OCI-LY3 (cell line): ENCODE results near the gene FPGS.

Experiments
- H2AFZ ChIP-seq: fragments of 200-600, 300-600 bp; shearing (Covaris generic); 2 replicates; pipeline ENCODE4 v1.6.0; 2014; ENCODE audit warnings: antibody characterized with exemption, low read depth, low read length
- H3K27ac ChIP-seq: fragments of 200-600, 300-600 bp; sonication (generic); 2 replicates; pipeline ENCODE4 v1.5.1; 2014; ENCODE audit warnings: mild to moderate bottlenecking, low read length, moderate library complexity, mixed read lengths
- H3K27me3 ChIP-seq: fragments of 200-600, 300-600 bp; sonication (generic); 2 replicates; pipeline ENCODE4 v1.6.1; 2014; ENCODE audit warnings: low read depth, low read length, mixed read lengths
- H3K36me3 ChIP-seq: fragments of 200-600, 300-600 bp; sonication (generic); replicated peaks from 2 replicates; pipeline ENCODE3; 2014; ENCODE audit warnings: low read depth, low read length, mixed read lengths
- H3K4me1 ChIP-seq: fragments of 300-600, 200-600 bp; sonication (generic); 2 replicates; pipeline ENCODE4 v1.6.1; 2014; ENCODE audit warnings: low read length, mixed read lengths
- H3K4me2 ChIP-seq: fragments of 200-600, 300-600 bp; sonication (generic); 2 replicates; pipeline ENCODE4 v1.6.1; 2014; ENCODE audit warnings: low read length, mixed read lengths
- H3K4me3 ChIP-seq: fragments of 300-600, 200-600 bp; sonication (generic); 2 replicates; pipeline ENCODE4 v1.5.1; 2014; ENCODE audit warnings: antibody characterized with exemption, mild to moderate bottlenecking, low read length, moderate library complexity
- H3K79me2 ChIP-seq: fragments of 300-600, 200-600 bp; shearing (Covaris generic); 2 replicates; pipeline ENCODE4 v1.6.1; 2014; ENCODE audit warnings: mild to moderate bottlenecking, low read length, mixed read lengths
- H3K9ac ChIP-seq: fragments of 300-600, 200-600 bp; shearing (Covaris generic); 2 replicates; pipeline ENCODE4 v1.6.0; 2014; ENCODE audit warnings: mild to moderate bottlenecking, low read length, moderate library complexity
- H3K9me3 ChIP-seq: fragments of 200-600, 300-600 bp; shearing (Covaris generic); 2 replicates; pipeline ENCODE4 v1.6.1; 2014; ENCODE audit warnings: low read length, mixed read lengths; ENCODE audit not compliant: insufficient read depth
- H4K20me1 ChIP-seq: fragments of 200-600, 300-600 bp; sonication (generic); 2 replicates; pipeline ENCODE4 v1.6.1; 2016; ENCODE audit warnings: low read length, mixed read lengths; ENCODE audit not compliant: insufficient read depth
- EZH2phosphoT487 ChIP-seq: fragments of 200-600 bp; shearing (Covaris generic); IDR thresholded peaks from 2 replicates; pipeline ENCODE4 v1.6.1; 2018; ENCODE audit warnings: antibody characterized with exemption, mixed run types, low read depth
- TF ChIP-seq, protein P1 (sequence below): fragments of 200-600, 300-600 bp; sonication (generic); IDR thresholded peaks from 2 replicates; pipeline ENCODE4 v1.5.1; 2014; ENCODE audit warnings: antibody characterized with exemption, low read length, low read depth

Gene FPGS

DNA sequence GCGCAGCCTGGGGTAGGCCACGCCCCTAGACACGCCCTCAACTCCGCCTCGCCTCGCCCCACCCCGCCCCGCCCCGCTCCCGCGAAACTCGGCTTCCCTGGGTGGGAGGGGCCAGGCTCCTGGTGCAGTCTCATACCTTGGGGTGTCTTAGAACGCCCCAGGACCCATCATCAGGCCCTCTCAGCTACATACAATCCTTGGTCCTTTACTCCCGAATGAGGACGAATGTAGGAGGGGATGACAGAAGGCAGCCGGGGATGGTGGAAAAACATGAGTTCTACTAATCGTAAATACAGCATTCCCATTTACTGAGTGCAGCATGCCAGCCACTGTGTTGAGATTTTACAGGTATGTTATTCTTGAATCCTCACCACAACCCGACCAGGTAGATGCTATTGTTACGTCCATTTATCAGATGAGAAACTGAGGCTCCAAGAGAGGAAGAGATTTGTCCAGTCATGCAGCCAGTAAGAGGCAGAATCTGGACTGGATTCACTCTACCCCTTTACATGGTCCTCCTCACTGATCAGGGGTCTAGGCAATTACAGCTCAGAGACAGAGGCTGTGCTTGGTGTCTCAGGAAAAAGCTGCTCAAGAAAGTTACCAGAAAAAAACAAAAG lies 31.0 kb upstream of the FPGS start:
- Histone ChIP-seq H2AFZ (no peak overlapping the region), H3K9me3 (no peaks in the 10 kb centered on the region), H4K20me1 (peaks cover 76% of the 10 kb centered on the region), H3K36me3 (peaks cover 62% of the 10 kb centered on the region), H3K27me3 (no peaks in the 10 kb centered on the region), H3K79me2 (peaks cover 40% of the 10 kb centered on the region), H3K9ac (no peak overlapping the region), H3K4me1 (peaks cover 23% of the 10 kb centered on the region), H3K27ac (peak overlapping the region; percentile 16; the same call in 1 of the 2 replicates), H3K4me2 (peak overlapping the region; percentile 90), H3K4me3 (peak overlapping the region; percentile 77)
- TF ChIP-seq, protein P1, sequence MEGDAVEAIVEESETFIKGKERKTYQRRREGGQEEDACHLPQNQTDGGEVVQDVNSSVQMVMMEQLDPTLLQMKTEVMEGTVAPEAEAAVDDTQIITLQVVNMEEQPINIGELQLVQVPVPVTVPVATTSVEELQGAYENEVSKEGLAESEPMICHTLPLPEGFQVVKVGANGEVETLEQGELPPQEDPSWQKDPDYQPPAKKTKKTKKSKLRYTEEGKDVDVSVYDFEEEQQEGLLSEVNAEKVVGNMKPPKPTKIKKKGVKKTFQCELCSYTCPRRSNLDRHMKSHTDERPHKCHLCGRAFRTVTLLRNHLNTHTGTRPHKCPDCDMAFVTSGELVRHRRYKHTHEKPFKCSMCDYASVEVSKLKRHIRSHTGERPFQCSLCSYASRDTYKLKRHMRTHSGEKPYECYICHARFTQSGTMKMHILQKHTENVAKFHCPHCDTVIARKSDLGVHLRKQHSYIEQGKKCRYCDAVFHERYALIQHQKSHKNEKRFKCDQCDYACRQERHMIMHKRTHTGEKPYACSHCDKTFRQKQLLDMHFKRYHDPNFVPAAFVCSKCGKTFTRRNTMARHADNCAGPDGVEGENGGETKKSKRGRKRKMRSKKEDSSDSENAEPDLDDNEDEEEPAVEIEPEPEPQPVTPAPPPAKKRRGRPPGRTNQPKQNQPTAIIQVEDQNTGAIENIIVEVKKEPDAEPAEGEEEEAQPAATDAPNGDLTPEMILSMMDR = no peak
- TF ChIP-seq EZH2phosphoT487 = no peak

DNA sequence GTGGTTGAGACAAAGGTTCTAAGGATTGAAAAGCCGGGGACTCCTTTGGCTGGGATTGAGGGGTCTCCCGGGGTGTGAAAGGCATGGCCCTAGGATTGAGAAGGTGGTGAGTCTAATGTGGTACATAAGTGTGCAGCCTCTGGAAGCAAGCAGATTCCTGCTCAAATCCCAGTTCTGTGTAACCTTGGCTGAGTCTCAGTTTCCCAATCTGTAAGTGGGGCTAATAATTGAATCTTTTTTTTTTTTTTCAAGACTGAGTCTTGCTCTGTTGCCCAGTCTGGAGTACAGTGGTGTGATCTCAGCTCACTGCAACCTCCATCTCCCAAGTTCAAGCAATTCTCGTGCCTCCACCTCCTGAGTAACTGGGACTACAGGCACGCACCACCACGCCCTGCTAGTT lies 30.1 kb upstream of the FPGS start:
- H3K9me3 ChIP-seq = no peaks in the 10 kb centered on the region
- H3K4me2 ChIP-seq = no peak overlapping the region
- no peaks in the 10 kb centered on the region for H3K27me3 ChIP-seq
- TF ChIP-seq, protein P1 = no peak
- no peak for TF ChIP-seq EZH2phosphoT487
- peaks cover 50% of the 10 kb centered on the region for H3K79me2 ChIP-seq
- H2AFZ ChIP-seq = no peak overlapping the region
- peaks cover 68% of the 10 kb centered on the region for H4K20me1 ChIP-seq
- H3K9ac ChIP-seq = no peak overlapping the region
- no peak overlapping the region for H3K4me3 ChIP-seq
- peaks cover 23% of the 10 kb centered on the region for H3K4me1 ChIP-seq
- H3K36me3 ChIP-seq = peaks cover 55% of the 10 kb centered on the region
- H3K27ac ChIP-seq = no peak overlapping the region

DNA sequence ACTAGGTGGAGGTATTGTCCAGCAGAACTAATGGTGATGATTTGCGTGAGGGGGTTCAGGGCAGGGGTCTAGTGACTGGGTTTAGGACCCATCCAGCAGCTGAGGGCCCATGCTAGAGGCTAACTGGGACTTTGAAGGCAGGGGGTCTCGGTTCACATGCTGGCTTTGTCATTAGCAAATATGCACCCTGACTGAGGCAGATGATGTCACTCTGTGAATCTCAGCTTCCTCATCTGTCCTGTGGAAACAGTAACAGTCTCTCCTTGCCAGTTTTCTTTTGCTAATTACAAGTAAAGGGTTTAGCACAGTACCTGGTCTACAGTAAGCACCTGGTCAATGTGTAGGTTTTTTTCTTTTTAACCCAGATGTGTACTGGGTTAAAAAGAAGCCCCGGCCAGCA lies 29.4 kb upstream of the FPGS start:
- H3K4me1 ChIP-seq = peaks cover 23% of the 10 kb centered on the region
- H4K20me1 ChIP-seq = peaks cover 61% of the 10 kb centered on the region
- H2AFZ ChIP-seq = no peak overlapping the region
- H3K27ac ChIP-seq = no peak overlapping the region
- H3K36me3 ChIP-seq = peaks cover 48% of the 10 kb centered on the region
- H3K4me2 ChIP-seq = no peak overlapping the region
- TF ChIP-seq, protein P1 = no peak
- TF ChIP-seq EZH2phosphoT487 = no peak
- no peak overlapping the region for H3K4me3 ChIP-seq
- H3K9me3 ChIP-seq = no peaks in the 10 kb centered on the region
- peaks cover 56% of the 10 kb centered on the region for H3K79me2 ChIP-seq
- no peak overlapping the region for H3K9ac ChIP-seq
- no peaks in the 10 kb centered on the region for H3K27me3 ChIP-seq

DNA sequence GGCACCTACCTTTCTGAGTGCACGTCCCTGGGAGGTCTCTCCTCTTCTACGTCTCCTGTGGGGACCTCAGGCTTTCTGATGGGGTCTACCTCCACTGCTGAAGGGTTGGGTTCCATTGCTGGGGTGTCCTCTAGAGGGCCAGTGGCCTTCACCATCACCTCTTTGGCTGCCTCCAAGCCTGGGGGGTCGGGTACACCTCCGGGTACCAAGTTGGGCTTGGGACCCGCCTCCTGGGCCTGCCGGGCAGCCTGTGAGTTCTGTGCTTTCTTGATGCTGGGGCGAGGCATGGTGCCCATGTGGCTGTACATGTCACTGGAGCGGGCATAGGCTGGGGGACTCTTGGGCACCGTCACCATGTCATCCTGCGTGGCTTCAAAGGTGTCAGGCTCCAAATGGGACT lies 28.7 kb upstream of the FPGS start:
- peaks cover 27% of the 10 kb centered on the region for H3K4me1 ChIP-seq
- peaks cover 55% of the 10 kb centered on the region for H3K79me2 ChIP-seq
- H3K4me2 ChIP-seq = no peak overlapping the region
- peaks cover 54% of the 10 kb centered on the region for H4K20me1 ChIP-seq
- no peaks in the 10 kb centered on the region for H3K9me3 ChIP-seq
- H2AFZ ChIP-seq = no peak overlapping the region
- H3K9ac ChIP-seq = no peak overlapping the region
- peaks cover 45% of the 10 kb centered on the region for H3K36me3 ChIP-seq
- H3K27me3 ChIP-seq = no peaks in the 10 kb centered on the region
- H3K4me3 ChIP-seq = no peak overlapping the region
- H3K27ac ChIP-seq = no peak overlapping the region
- no peak for TF ChIP-seq EZH2phosphoT487
- TF ChIP-seq, protein P1 = no peak
